Measurements from ENCODE around the gene EPS8. TPM values are rescaled to one million over a fixed set of nuclear protein-coding genes. Genes with fewer than 3 reads are reported as not detected.

EPS8 gene
- total RNA-seq, 1 donor from 2014 or later, result 2.8 TPM

- no peak overlapping the region for H3K27ac Mint-ChIP-seq
- intact Hi-C loops (cut with micrococcal nuclease), result no loop called here
- peaks cover 5% of the 10 kb centered on the region for H3K4me1 Mint-ChIP-seq (ENCODE audit: low read depth)
- no peak overlapping the region for H3K4me3 Mint-ChIP-seq (ENCODE audit: low read depth)
- no peaks in the 10 kb centered on the region for H3K9me3 Mint-ChIP-seq
- no peaks in the 10 kb centered on the region for H3K27me3 Mint-ChIP-seq (ENCODE audit: low read depth)
- no peaks in the 10 kb centered on the region for H3K36me3 Mint-ChIP-seq (ENCODE audit: low read depth)
- DNase-seq (ENCODE audit: low spot score), result no peak
These were observed 187.0 kb downstream of the EPS8 start for GRCh38 chr12:15602051-15602672.

GRCh38 chr12:15601210-15601800 is 187.9 kb downstream of the EPS8 start:
- H3K27me3 Mint-ChIP-seq (ENCODE audit: low read depth), result no peaks in the 10 kb centered on the region
- no peaks in the 10 kb centered on the region for H3K36me3 Mint-ChIP-seq (ENCODE audit: low read depth)
- no peak for DNase-seq (ENCODE audit: low spot score)
- no peak overlapping the region for H3K4me3 Mint-ChIP-seq (ENCODE audit: low read depth)
- intact Hi-C loops (cut with micrococcal nuclease), result no loop called here
- peaks cover 5% of the 10 kb centered on the region for H3K4me1 Mint-ChIP-seq (ENCODE audit: low read depth)
- no peak overlapping the region for H3K27ac Mint-ChIP-seq
- H3K9me3 Mint-ChIP-seq, result no peaks in the 10 kb centered on the region

DNA sequence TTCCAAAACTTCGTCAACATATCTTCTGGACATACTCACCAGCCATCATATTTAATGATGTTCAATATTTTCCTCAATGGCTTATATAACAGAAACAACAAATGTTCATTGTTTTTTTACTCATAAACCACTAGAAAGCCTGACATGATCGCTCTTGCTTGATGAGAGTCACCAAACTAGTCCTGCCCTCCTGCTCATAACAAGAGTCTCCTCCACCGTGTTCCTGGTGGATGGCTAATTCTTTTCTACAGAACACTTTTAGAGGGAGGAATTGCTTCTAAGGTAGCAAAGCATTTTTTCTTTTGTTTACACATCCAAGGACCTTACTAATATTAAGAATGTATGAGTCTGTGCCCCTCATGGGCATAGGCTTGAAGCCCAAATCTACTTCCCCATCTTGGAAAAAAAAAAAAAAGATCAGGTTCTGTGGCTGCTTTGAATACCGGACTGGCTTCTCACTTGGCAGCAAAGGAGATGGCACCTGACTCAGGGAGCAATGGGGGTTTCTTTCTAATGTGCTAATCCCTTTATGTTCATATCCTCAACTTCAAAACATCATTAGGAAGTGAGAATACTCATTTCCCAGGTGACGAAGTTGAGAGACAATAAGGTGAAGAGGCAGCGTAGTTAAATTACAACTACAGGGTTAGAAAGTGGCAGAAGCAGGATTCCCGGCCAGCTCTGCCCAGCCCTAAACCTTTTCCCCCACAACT is 188.8 kb downstream of the EPS8 start:
- H3K4me3 Mint-ChIP-seq (ENCODE audit: low read depth), result no peak overlapping the region
- H3K36me3 Mint-ChIP-seq (ENCODE audit: low read depth), result no peaks in the 10 kb centered on the region
- peaks cover 5% of the 10 kb centered on the region for H3K4me1 Mint-ChIP-seq (ENCODE audit: low read depth)
- H3K9me3 Mint-ChIP-seq, result no peaks in the 10 kb centered on the region
- H3K27ac Mint-ChIP-seq, result no peak overlapping the region
- H3K27me3 Mint-ChIP-seq (ENCODE audit: low read depth), result no peaks in the 10 kb centered on the region
- intact Hi-C loops (cut with micrococcal nuclease), result no loop called here
- no peak for DNase-seq (ENCODE audit: low spot score)

- intact Hi-C loops (cut with micrococcal nuclease), result no loop called here
- Mint-ChIP-seq H3K4me1 (ENCODE audit: low read depth) (peaks cover 5% of the 10 kb centered on the region), H3K27me3 (ENCODE audit: low read depth) (no peaks in the 10 kb centered on the region), H3K4me3 (ENCODE audit: low read depth) (no peak overlapping the region), H3K27ac (no peak overlapping the region), H3K36me3 (ENCODE audit: low read depth) (no peaks in the 10 kb centered on the region), H3K9me3 (no peaks in the 10 kb centered on the region)
- no peak for DNase-seq (ENCODE audit: low spot score)
These were observed 189.7 kb downstream of the EPS8 start for GRCh38 chr12:15599266-15600037.

GRCh38 chr12:15597125-15597830 is 191.9 kb downstream of the EPS8 start:
- peaks cover 5% of the 10 kb centered on the region for H3K4me1 Mint-ChIP-seq (ENCODE audit: low read depth)
- H3K27ac Mint-ChIP-seq, result no peak overlapping the region
- H3K27me3 Mint-ChIP-seq (ENCODE audit: low read depth), result no peaks in the 10 kb centered on the region
- H3K9me3 Mint-ChIP-seq, result no peaks in the 10 kb centered on the region
- DNase-seq (ENCODE audit: low spot score), result no peak
- intact Hi-C loops (cut with micrococcal nuclease), result no loop called here
- no peak overlapping the region for H3K4me3 Mint-ChIP-seq (ENCODE audit: low read depth)
- no peaks in the 10 kb centered on the region for H3K36me3 Mint-ChIP-seq (ENCODE audit: low read depth)

DNA sequence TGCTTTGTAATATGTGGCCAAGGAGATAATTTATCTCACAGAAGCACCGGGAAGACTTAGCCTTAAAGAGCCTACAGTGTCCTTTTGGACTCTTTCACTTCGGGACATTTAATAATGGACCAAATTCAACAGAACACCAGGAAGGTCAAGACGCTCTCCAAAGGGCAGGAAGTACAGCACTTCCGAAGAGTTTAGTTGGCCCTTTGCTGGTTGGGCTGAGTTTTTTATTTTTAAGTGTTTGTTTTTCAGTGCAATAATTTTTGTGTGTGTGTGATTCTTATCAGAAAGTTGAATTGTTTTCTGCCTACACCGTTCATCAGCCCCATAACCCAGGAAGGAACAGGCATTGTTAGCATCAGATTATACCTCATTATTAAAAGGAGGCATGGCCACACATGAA is 193.0 kb downstream of the EPS8 start:
- Mint-ChIP-seq H3K4me3 (ENCODE audit: low read depth) (no peak overlapping the region), H3K27ac (no peak overlapping the region), H3K27me3 (ENCODE audit: low read depth) (no peaks in the 10 kb centered on the region), H3K9me3 (no peaks in the 10 kb centered on the region), H3K4me1 (ENCODE audit: low read depth) (peaks cover 5% of the 10 kb centered on the region), H3K36me3 (ENCODE audit: low read depth) (no peaks in the 10 kb centered on the region)
- intact Hi-C loops (cut with micrococcal nuclease), result no loop called here
- no peak for DNase-seq (ENCODE audit: low spot score)

GRCh38 chr12:15592934-15593333 is 196.3 kb downstream of the EPS8 start:
- peaks cover 1% of the 10 kb centered on the region for H3K27me3 Mint-ChIP-seq (ENCODE audit: low read depth)
- no peak overlapping the region for H3K27ac Mint-ChIP-seq
- no peak for DNase-seq (ENCODE audit: low spot score)
- H3K36me3 Mint-ChIP-seq (ENCODE audit: low read depth), result no peaks in the 10 kb centered on the region
- H3K9me3 Mint-ChIP-seq, result no peaks in the 10 kb centered on the region
- intact Hi-C loops (cut with micrococcal nuclease), result loop anchor here (5.0 kb wide), 1 partner anchor 194 kb away; the partner anchor contains the start of gene EPS8
- H3K4me1 Mint-ChIP-seq (ENCODE audit: low read depth), result peaks cover 10% of the 10 kb centered on the region
- no peak overlapping the region for H3K4me3 Mint-ChIP-seq (ENCODE audit: low read depth)

GRCh38 chr12:15591811-15592210 is 197.4 kb downstream of the EPS8 start:
- no peak for DNase-seq (ENCODE audit: low spot score)
- Mint-ChIP-seq H3K4me3 (ENCODE audit: low read depth) (no peak overlapping the region), H3K36me3 (ENCODE audit: low read depth) (no peaks in the 10 kb centered on the region), H3K4me1 (ENCODE audit: low read depth) (peaks cover 10% of the 10 kb centered on the region), H3K27ac (no peak overlapping the region), H3K9me3 (no peaks in the 10 kb centered on the region), H3K27me3 (ENCODE audit: low read depth) (peaks cover 1% of the 10 kb centered on the region)
- intact Hi-C loops (cut with micrococcal nuclease), result loop anchor here (5.0 kb wide), 1 partner anchor 195 kb away; the partner anchor contains the start of gene EPS8

DNA sequence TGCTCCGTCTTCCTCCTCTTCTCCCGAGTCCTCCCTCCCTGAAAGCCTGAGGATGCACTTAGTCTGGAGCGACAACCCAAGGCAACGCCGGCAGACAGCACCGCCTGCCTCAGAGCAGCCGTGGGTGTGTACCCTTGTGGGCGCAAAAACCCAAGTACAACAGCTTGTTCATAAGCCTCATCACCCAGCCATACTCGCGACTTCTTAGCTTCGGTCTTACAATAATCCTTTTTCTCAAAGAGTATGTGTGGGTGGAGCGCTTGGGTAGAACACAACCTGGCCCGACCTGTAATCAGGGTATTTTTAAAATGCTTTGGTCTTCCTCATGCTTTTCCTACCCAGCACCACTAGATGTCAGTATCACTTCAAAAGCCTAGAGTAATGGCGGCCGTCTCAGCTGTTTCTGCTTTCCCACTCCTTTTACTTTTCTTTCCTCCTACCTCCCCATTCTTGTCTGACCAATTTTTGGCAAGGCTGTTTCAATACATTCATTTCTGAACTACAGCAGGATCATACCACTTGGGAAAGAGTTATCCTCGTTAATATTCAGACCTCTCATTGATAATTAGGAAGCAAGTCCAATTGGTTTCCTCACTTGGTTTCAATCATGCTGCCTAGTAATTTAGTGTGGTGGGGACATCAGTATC is 198.9 kb downstream of the EPS8 start:
- peaks cover 1% of the 10 kb centered on the region for H3K27me3 Mint-ChIP-seq (ENCODE audit: low read depth)
- H3K9me3 Mint-ChIP-seq, result no peaks in the 10 kb centered on the region
- peak overlapping the region; percentile 69 for H3K4me3 Mint-ChIP-seq (ENCODE audit: low read depth)
- H3K36me3 Mint-ChIP-seq (ENCODE audit: low read depth), result no peaks in the 10 kb centered on the region
- no peak overlapping the region for H3K27ac Mint-ChIP-seq
- intact Hi-C loops (cut with micrococcal nuclease), result loop anchor here (1.0 to 5.0 kb wide), 3 partner anchors 197 to 309 kb away; partner anchors contain the start of gene EPS8
- H3K4me1 Mint-ChIP-seq (ENCODE audit: low read depth), result peaks cover 10% of the 10 kb centered on the region
- DNase-seq (ENCODE audit: low spot score), result peak; percentile 31

DNA sequence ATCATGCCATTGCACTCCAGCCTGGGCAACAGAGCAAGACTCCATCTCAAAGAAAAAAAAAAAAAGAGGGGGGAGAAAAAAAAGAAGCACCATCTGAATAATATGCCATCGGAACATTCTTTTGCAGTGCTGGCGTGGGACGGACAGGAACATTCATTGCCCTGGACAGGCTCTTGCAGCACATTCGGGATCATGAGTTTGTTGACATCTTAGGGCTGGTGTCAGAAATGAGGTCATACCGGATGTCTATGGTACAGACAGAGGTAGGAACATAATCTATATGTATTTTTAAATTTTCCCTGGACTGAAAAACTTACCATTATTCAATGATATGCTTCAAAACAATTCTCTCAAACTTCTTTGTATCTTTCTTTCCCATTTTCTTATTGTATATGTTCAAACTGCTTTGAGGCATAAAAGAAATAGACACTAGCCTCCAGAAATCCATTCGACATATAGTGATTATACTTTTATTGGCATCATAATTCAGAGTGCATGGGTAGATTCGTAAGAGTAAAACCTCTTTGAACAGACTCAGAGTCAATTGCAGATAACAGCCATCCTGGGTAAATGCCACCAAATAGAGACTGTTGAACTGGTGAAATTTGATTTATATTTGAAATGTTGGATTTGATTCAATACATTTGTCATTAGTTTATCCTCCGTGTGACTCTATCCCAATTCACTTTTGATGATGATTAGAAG is 199.7 kb downstream of the EPS8 start:
- no peak for DNase-seq (ENCODE audit: low spot score)
- no peaks in the 10 kb centered on the region for H3K9me3 Mint-ChIP-seq
- intact Hi-C loops (cut with micrococcal nuclease), result loop anchor here (1.0 to 10.0 kb wide), 4 partner anchors 125 to 310 kb away; partner anchors contain the start of gene EPS8
- no peaks in the 10 kb centered on the region for H3K36me3 Mint-ChIP-seq (ENCODE audit: low read depth)
- peaks cover 5% of the 10 kb centered on the region for H3K27me3 Mint-ChIP-seq (ENCODE audit: low read depth)
- H3K4me1 Mint-ChIP-seq (ENCODE audit: low read depth), result peaks cover 10% of the 10 kb centered on the region
- no peak overlapping the region for H3K27ac Mint-ChIP-seq
- peak overlapping the region; percentile 69 for H3K4me3 Mint-ChIP-seq (ENCODE audit: low read depth)

DNA sequence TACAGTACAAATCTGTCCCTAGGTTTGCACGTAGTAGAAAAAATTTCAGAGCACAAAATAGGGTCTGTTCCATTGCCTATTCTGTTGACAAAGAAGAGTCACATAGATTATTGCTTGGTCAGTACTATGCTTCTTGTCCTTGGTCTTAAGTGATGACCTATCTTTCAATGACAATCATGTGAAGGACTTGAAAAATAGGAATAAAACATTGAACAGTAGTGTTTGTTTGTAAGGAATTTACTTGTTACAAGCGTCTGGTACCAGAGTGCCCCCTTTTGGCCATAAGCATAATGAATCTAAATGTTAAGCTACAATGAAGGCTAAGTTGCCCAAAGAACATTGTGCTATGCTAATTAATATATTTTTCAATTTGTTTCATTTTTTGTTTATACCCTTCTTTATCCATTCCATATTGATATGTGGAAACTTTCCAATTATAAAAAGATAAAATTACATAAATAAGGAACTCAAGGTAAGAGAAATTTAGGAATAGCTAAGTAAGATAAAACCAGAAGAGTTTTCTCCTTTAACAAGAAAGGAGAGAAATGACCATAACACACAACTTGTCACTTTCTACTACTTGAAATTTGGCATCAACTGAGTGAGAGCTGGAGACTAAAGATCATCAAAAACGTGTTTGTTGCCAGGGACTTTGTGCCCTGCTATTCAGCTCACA is 204.7 kb downstream of the EPS8 start:
- intact Hi-C loops (cut with micrococcal nuclease), result loop anchor here (1.0 to 10.0 kb wide), 3 partner anchors 52 to 308 kb away; no protein-coding TSS in a partner anchor
- H3K27ac Mint-ChIP-seq, result no peak overlapping the region
- DNase-seq (ENCODE audit: low spot score), result no peak
- no peak overlapping the region for H3K4me3 Mint-ChIP-seq (ENCODE audit: low read depth)
- peaks cover 18% of the 10 kb centered on the region for H3K4me1 Mint-ChIP-seq (ENCODE audit: low read depth)
- peaks cover 5% of the 10 kb centered on the region for H3K27me3 Mint-ChIP-seq (ENCODE audit: low read depth)
- H3K9me3 Mint-ChIP-seq, result no peaks in the 10 kb centered on the region
- no peaks in the 10 kb centered on the region for H3K36me3 Mint-ChIP-seq (ENCODE audit: low read depth)

Data from activated T-helper 2 cell treated with anti-CD3 and anti-CD28 coated beads, Interferon-gamma antibody, Interleukin-2, Interleukin-4, amounts not matched to agents 10 μg/mL and 5 μg/mL and 100 μg/mL, durations not matched to agents 14 hours and 24 hours and 36 hours (primary cell).